Esophagus squamous epithelium (tissue), 5 donors: ENCODE data around the gene ZNF417. TPM values are rescaled to one million over a fixed set of nuclear protein-coding genes. Genes with fewer than 3 reads are reported as not detected.
A peak's percentile ranks its signal among the peaks of the same experiment; 100 is the strongest.

Experiments used
- DNase-seq: peaks from one replicate; lab custom pipeline; 2025; lab: John Stamatoyannopoulos, UW
- H3K27ac ChIP-seq, 4 donors: fragments of 200-600 bp; sonication (generic); one replicate each; pipeline ENCODE4 v1.5.1; 2016 to 2019; ENCODE audit warnings: mild to moderate bottlenecking in 1 of 4
- H3K27me3 ChIP-seq, 4 donors: fragments of 200-600 bp; sonication (generic); 1 replicate in 3 of 4; 2 replicates in 1 of 4; pipeline versions ENCODE4 v1.5.1 to v1.6.0; 2017 to 2021; ENCODE audit warnings: antibody characterized with exemption in 1 of 4
- H3K36me3 ChIP-seq, 3 donors: fragments of 200-600 bp; sonication (generic); one replicate each; pipeline ENCODE4 v1.5.1; 2016 to 2019
- H3K4me1 ChIP-seq, 3 donors: fragments of 200-600 bp; sonication (generic); one replicate each; pipeline ENCODE4 v1.5.1; 2017 to 2019
- H3K4me3 ChIP-seq, 4 donors: fragments of 200-600 bp; sonication (generic); 1 replicate in 3 of 4; 2 replicates in 1 of 4; pipeline ENCODE4 v1.5.1; 2016 to 2019; ENCODE audit warnings: mild to moderate bottlenecking in 2 of 4, moderate library complexity in 1 of 4
- H3K9me3 ChIP-seq, 3 donors: fragments of 200-600 bp; sonication (generic); one replicate each; pipeline ENCODE4 v1.5.1; 2016 to 2019
- POLR2A ChIP-seq, 4 donors: fragments of 450-650 bp; IDR thresholded peaks; one replicate each; pipeline ENCODE4 v1.6.1; 2017; ENCODE audit warnings: antibody characterized with exemption in 4 of 4, mild to moderate bottlenecking in 4 of 4, moderate library complexity in 3 of 4
- WGBS, 2 donors: methylation state at CpG; one replicate each; pipeline ENCODE4 v1.1.5; 2018; 5-methylcytosine and 5-hydroxymethylcytosine counted together
- intact Hi-C: fragments of 100-400 bp; cut with DNase I; formaldehyde crosslinking; loops from one replicate; pipeline ENCODE4 v1.15.0; 2022
- total RNA-seq, 4 donors: library from RNA; depleted of rRNA; stranded (reverse); fragments of >200 nt; gene quantifications; one replicate each; pipeline ENCODE4 v1.1.0, GENCODE V29; 2016
- TF ChIP-seq, protein P1 (sequence below), 6 experiments: fragments of 450-650 bp in 4 of 6; fragments of 200-600 bp in 2 of 6; sonication (generic) in 2 of 6; IDR thresholded peaks; one replicate each; pipeline ENCODE4 v1.5.1; 2016 to 2019; ENCODE audit warnings: antibody characterized with exemption in 6 of 6, mild to moderate bottlenecking in 4 of 6, moderate library complexity in 4 of 6
- donor health status: DM: yes; HTN: yes; CAD: no.

The ZNF417 gene
- total RNA-seq, 4 donors from 2014 or later, result 4.3 to 11.1 (median 6.1) TPM

DNA sequence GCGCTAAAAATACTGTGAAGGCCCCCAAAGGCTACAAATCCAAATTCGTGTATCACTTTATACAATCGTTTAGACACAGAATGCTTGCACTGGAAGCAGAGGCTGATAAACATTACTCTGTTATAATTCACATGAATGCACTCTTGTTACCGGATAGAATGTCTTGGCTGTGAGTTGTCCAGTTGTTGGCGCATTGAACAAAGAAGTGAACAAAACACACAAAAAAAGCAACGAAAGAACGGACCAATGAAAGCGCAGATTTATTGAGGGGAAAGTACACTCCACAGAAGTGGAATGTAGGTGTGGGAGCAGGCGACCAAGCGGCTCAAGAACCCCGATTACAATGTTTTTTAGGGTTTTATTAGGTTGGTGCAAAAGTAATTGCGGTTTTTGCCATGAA lies 19.3 kb upstream of the ZNF417 start:
- no peak for DNase-seq
- no peak overlapping the region for H3K27ac ChIP-seq
- intact Hi-C loops, result no loop called here
- H3K4me3 ChIP-seq, result peak overlapping the region in 1 of 4 donors; percentile 77
- TF ChIP-seq, protein P1, sequence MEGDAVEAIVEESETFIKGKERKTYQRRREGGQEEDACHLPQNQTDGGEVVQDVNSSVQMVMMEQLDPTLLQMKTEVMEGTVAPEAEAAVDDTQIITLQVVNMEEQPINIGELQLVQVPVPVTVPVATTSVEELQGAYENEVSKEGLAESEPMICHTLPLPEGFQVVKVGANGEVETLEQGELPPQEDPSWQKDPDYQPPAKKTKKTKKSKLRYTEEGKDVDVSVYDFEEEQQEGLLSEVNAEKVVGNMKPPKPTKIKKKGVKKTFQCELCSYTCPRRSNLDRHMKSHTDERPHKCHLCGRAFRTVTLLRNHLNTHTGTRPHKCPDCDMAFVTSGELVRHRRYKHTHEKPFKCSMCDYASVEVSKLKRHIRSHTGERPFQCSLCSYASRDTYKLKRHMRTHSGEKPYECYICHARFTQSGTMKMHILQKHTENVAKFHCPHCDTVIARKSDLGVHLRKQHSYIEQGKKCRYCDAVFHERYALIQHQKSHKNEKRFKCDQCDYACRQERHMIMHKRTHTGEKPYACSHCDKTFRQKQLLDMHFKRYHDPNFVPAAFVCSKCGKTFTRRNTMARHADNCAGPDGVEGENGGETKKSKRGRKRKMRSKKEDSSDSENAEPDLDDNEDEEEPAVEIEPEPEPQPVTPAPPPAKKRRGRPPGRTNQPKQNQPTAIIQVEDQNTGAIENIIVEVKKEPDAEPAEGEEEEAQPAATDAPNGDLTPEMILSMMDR (IDR thresholded peaks at IDR 0.05), result no peak
- no peak for TF ChIP-seq POLR2A (IDR thresholded peaks at IDR 0.05)
- 83 to 89% methylated on average over 12 of the region's 12 CpGs for WGBS, 2 donors
- H3K27me3 ChIP-seq, result no peaks in the 10 kb centered on the region
- peaks cover 0 to 10% (median 0%) of the 10 kb centered on the region in 3 donors for H3K4me1 ChIP-seq
- peaks cover 0 to 98% (median 74%) of the 10 kb centered on the region in 3 donors for H3K9me3 ChIP-seq
- H3K36me3 ChIP-seq, result peaks cover 0 to 67% (median 0%) of the 10 kb centered on the region in 3 donors

DNA sequence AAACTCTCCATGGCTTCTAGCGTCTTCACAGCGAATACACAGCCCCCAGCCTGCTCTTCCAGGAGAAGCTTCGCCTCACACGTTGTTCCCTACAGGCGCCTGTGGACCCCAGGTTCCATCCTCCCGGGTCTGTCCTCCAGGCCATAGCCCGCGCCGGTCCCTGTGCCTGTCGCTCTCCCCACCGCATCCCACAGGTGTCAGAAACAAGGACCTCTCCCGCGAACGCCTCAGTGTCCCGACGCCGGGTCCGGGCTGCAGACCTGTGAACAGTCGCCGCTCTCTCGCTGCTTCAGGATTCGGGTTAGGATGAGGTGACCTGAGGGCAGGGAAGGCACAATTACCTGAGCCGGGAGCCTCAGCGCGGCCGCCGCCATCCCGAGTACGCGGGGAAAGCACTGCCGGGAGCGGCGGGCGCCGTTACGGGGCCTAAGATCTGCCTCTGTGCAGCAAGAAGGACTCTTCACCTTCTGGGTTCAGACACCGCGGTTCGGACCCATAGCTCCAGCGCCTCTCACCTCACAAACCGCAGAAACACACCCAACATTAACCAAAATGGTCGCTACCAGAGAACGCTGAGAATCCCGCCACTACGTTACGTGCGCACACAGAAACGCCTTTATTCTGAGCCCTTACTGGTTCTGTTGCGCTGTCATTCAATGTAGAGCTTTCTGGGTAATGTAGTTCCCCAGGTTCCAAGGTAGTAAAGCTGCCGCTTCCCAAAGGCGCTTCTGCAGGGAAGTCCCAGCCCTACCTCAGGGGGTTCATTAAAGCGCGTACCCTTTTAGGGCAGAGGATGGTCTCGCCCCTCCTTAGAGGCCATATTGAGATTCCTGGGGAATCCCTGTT lies 18.7 kb upstream of the ZNF417 start, which contains the start of gene ZNF418:
Gene ZNF418, minus strand, starts transcription at position 583 of the 846 bp plus-strand sequence. CDS start 1,580 bp downstream, outside the sequence.
- no peak for DNase-seq
- intact Hi-C loops, result no loop called here
- WGBS, 2 donors, result 13 to 20% methylated on average over 18 to 23 of the region's 54 CpGs
- H3K27ac ChIP-seq, result peak within 1 kb of the TSS; percentile 59 to 80 (median 78)
- H3K4me3 ChIP-seq, result peak within 1 kb of the TSS; percentile 51 to 77 (median 63)
- no peak for TF ChIP-seq POLR2A (IDR thresholded peaks at IDR 0.05)
- TF ChIP-seq, protein P1 (IDR thresholded peaks at IDR 0.05), result no peak
- peaks cover 0 to 100% (median 81%) of the 10 kb centered on the region in 3 donors for H3K9me3 ChIP-seq
- peaks cover 0 to 67% (median 0%) of the 10 kb centered on the region in 3 donors for H3K36me3 ChIP-seq
- H3K27me3 ChIP-seq, result no peaks in the 10 kb centered on the region
- peaks cover 0 to 10% (median 0%) of the 10 kb centered on the region in 3 donors for H3K4me1 ChIP-seq

DNA sequence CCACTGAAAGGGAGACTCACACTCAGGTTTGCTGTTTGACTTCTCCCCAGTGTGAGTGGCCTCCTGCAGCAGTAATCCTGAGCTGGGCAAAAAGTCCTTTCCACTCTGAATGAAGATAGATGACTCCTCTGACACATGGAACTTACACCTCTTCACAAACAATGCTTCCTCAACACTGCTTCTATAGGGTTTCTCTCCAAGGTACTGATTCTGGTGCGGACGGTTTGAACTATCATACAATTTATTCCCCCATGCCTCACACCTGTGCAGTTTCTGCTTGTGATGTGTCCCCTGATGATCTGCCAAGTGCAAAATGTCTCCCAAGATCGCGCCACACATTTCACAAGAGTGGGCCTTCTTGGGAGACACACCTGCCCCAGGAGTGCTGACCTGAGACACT lies 11.2 kb upstream of the ZNF417 start:
- intact Hi-C loops, result no loop called here
- no peak for DNase-seq
- H3K36me3 ChIP-seq, result peaks cover 0 to 73% (median 0%) of the 10 kb centered on the region in 3 donors
- no peaks in the 10 kb centered on the region for H3K27me3 ChIP-seq
- H3K4me3 ChIP-seq, result no peak overlapping the region
- no peak for TF ChIP-seq POLR2A (IDR thresholded peaks at IDR 0.05)
- TF ChIP-seq, protein P1 (IDR thresholded peaks at IDR 0.05), result no peak
- WGBS, 2 donors, result 100% methylated on average over 2 to 4 of the region's 4 CpGs
- no peaks in the 10 kb centered on the region for H3K4me1 ChIP-seq
- peaks cover 0 to 97% (median 72%) of the 10 kb centered on the region in 3 donors for H3K9me3 ChIP-seq
- H3K27ac ChIP-seq, result no peak overlapping the region

DNA sequence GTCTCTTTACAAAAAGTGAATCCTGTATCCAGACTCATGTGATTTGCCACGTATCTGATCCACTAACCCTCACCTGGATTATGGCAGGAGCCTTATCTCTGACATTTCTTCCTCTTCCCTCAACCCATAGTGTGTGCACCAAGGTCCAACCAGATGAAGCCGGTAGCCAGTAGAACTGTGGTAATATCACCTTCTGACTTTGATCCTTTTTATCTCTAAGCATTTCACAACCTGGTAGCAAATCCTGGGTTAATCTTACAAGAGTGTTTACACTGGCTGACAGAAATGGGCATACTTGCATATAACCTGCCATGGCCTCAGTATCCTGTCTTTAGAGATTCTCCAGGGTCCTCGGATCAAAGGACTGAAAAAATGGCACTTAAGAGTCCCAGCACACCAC lies 1.9 kb downstream of the ZNF417 start:
- Histone ChIP-seq H3K27ac (no peak overlapping the region), H3K36me3 (peaks cover 8 to 53% (median 10%) of the 10 kb centered on the region in 3 donors), H3K4me1 (peaks cover 7 to 24% (median 8%) of the 10 kb centered on the region in 3 donors), H3K4me3 (no peak overlapping the region), H3K9me3 (peaks cover 0 to 41% (median 17%) of the 10 kb centered on the region in 3 donors), H3K27me3 (no peaks in the 10 kb centered on the region)
- TF ChIP-seq, protein P1 (IDR thresholded peaks at IDR 0.05), result no peak
- TF ChIP-seq POLR2A (IDR thresholded peaks at IDR 0.05), result no peak
- no peak for DNase-seq
- 76 to 95% methylated on average over 3 of the region's 3 CpGs for WGBS, 2 donors
- intact Hi-C loops, result loop anchor here (10.0 kb wide), 1 partner anchor 170 kb away; the partner anchor contains the start of gene ZNF776

DNA sequence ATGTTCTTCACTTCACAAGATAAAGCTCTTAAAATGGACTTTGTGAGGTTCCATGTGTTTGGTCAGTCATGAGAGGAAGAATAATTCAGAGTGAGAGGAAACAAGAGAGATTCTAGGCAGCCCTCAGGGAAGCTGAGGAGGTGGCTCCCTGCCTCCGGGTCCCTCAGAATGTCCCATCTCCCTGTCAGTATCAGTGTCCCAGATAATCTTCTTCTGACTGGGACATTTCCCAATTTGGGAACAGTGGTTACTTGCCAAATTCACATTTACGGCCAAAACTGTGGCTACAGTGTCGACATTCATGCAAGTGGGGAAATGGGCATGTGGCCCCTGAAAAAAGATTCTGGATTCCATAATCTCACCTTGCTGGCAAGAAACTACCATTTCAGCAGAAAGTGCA lies 9.0 kb downstream of the ZNF417 start:
- intact Hi-C loops, result no loop called here
- no peak for TF ChIP-seq POLR2A (IDR thresholded peaks at IDR 0.05)
- TF ChIP-seq, protein P1 (IDR thresholded peaks at IDR 0.05), result no peak
- WGBS, 2 donors, result 84 to 96% methylated on average over 3 of the region's 3 CpGs
- no peaks in the 10 kb centered on the region for H3K27me3 ChIP-seq
- H3K9me3 ChIP-seq, result peaks cover 0 to 53% (median 20%) of the 10 kb centered on the region in 3 donors
- no peak overlapping the region for H3K27ac ChIP-seq
- H3K36me3 ChIP-seq, result peaks cover 12 to 70% (median 16%) of the 10 kb centered on the region in 3 donors
- no peaks in the 10 kb centered on the region for H3K4me1 ChIP-seq
- no peak for DNase-seq
- no peak overlapping the region for H3K4me3 ChIP-seq
